CD4-positive, alpha-beta T cell (primary cell): ENCODE measurements around the gene HMHB1. TPM values are rescaled to one million over a fixed set of nuclear protein-coding genes. Genes with fewer than 3 reads are reported as not detected.
A peak's percentile ranks its signal among the peaks of the same experiment; 100 is the strongest.

Experiments used
- ATAC-seq: fragments of 200-7000 bp; cut with Tn5 transposase; one replicate; pipeline ENCODE4 v1.10.0; 2022; ENCODE audit warnings: mild to moderate bottlenecking; ENCODE audit not compliant: poor library complexity
- CTCF ChIA-PET: fragments of 350-600 bp; sonication (Branson Sonifier 250); formaldehyde crosslinking; loops from one replicate; lab custom pipeline; 2021; ENCODE audit warnings: antibody characterized with exemption, inconsistent platforms; lab: Charles Lee
- POLR2A ChIA-PET: fragments of 350-600 bp; sonication (Branson Sonifier 250); formaldehyde crosslinking; loops from one replicate; lab custom pipeline; 2021; ENCODE audit warnings: antibody characterized with exemption, inconsistent platforms; lab: Charles Lee
- DNase-seq, 14 experiments: peaks; one replicate each; pipeline ENCODE4 v3.0.0-alpha.2; 2013 to 2020; ENCODE audit warnings: mixed read lengths in 2 of 14
- H3K27ac ChIP-seq, 2 donors: one replicate each; pipeline versions ENCODE4 v1.5.1 to v1.7.0; 2013; ENCODE audit warnings: low read length in 2 of 2, low read depth in 1 of 2, mild to moderate bottlenecking in 1 of 2
- H3K27me3 ChIP-seq, 2 experiments: 1 replicate in 1 of 2; 2 replicates in 1 of 2; pipeline versions ENCODE4 v1.6.1 to v1.7.0; 2013; ENCODE audit warnings: low read length in 2 of 2, control low read depth in 1 of 2, mild to moderate bottlenecking in 1 of 2, moderate library complexity in 1 of 2; ENCODE audit not compliant: insufficient read depth in 2 of 2, control insufficient read depth in 1 of 2
- H3K36me3 ChIP-seq: one replicate; pipeline ENCODE4 v1.6.1; 2013; ENCODE audit warnings: low read length, control low read depth; ENCODE audit not compliant: insufficient read depth
- H3K4me1 ChIP-seq: one replicate; pipeline ENCODE4 v1.6.1; 2013; ENCODE audit warnings: low read length, control low read depth; ENCODE audit not compliant: insufficient read depth
- H3K4me3 ChIP-seq: one replicate; pipeline ENCODE4 v1.5.1; 2013; ENCODE audit warnings: mild to moderate bottlenecking, low read length, moderate library complexity
- H3K9me3 ChIP-seq, 2 experiments: 1 replicate in 1 of 2; 2 replicates in 1 of 2; pipeline versions ENCODE4 v1.6.1 to v1.7.0; 2013; ENCODE audit warnings: low read length in 2 of 2, mild to moderate bottlenecking in 2 of 2, control low read depth in 1 of 2, moderate library complexity in 1 of 2; ENCODE audit not compliant: control insufficient read depth in 1 of 2, insufficient read depth in 1 of 2
- H3K27ac Mint-ChIP-seq: one replicate; pipeline ENCODE4 v1.8.0; 2020; ENCODE audit warnings: mixed read lengths
- H3K27me3 Mint-ChIP-seq: one replicate; pipeline ENCODE4 v1.8.0; 2021; ENCODE audit warnings: mixed read lengths
- H3K36me3 Mint-ChIP-seq: one replicate; pipeline ENCODE4 v1.8.0; 2021; ENCODE audit warnings: low read depth, mixed read lengths
- H3K4me1 Mint-ChIP-seq: one replicate; pipeline ENCODE4 v1.8.0; 2021; ENCODE audit warnings: low read depth, mixed read lengths
- H3K4me3 Mint-ChIP-seq: one replicate; pipeline ENCODE4 v1.8.0; 2020; ENCODE audit warnings: mild to moderate bottlenecking, mixed read lengths
- H3K9me3 Mint-ChIP-seq: one replicate; pipeline ENCODE4 v1.8.0; 2020; ENCODE audit warnings: mixed read lengths
- intact Hi-C, 2 experiments: fragments of 100-400 bp; cut with DNase I in 1 of 2; cut with micrococcal nuclease in 1 of 2; formaldehyde crosslinking; loops; one replicate each; pipeline versions ENCODE4 v1.15.1 to v1.9.0; 2023 to 2025; cut with DNase I, micrococcal nuclease
- total RNA-seq, 174 experiments: library from RNA in 2 of 174; stranded (reverse) in 2 of 174; gene quantifications; one replicate each; pipeline ENCODE4 v1.2.3 and lab custom pipeline; 2021 to 2026
- TF ChIP-seq, protein P1 (sequence below): fragments of 200-600 bp; IDR thresholded peaks from one replicate; pipeline ENCODE4 v1.8.0; 2022; ENCODE audit warnings: antibody characterized with exemption, mild to moderate bottlenecking

Gene HMHB1
- total RNA-seq, 2 experiments from 2014 or later: not detected

DNA sequence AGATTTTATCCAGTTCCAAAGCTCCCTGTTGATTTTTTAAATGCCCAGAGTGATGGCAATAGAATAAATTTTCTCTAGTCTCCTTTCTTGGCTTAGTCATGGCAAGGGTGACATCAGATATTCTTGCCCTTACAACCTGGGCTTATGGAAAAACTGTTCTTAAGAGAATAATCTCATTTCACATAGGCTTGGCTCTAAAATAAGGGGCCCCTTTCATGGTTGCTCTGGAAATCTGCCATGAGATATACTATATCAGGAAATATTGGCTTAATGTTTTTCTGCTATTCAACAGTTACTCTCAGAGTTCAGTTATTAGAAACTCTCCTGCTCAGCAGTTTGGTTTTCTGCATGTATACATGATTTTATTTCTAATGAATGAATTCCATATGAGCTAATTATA is 7.8 kb downstream of the HMHB1 start:
- no peaks in the 10 kb centered on the region for H3K36me3 Mint-ChIP-seq
- H3K27ac ChIP-seq: no peak overlapping the region
- H3K9me3 ChIP-seq: no peaks in the 10 kb centered on the region
- no peaks in the 10 kb centered on the region for H3K9me3 Mint-ChIP-seq
- H3K27ac Mint-ChIP-seq: no peak overlapping the region
- no peaks in the 10 kb centered on the region for H3K36me3 ChIP-seq
- CTCF ChIA-PET: no interaction called here
- H3K4me3 Mint-ChIP-seq: no peak overlapping the region
- H3K27me3 Mint-ChIP-seq: peaks cover 4% of the 10 kb centered on the region
- intact Hi-C loops: loop anchor here (5.0 to 10.0 kb wide), 4 partner anchors 515 to 1105 kb away; no protein-coding TSS in a partner anchor
- H3K27me3 ChIP-seq: no peaks in the 10 kb centered on the region
- POLR2A ChIA-PET: no interaction called here
- H3K4me1 ChIP-seq: no peaks in the 10 kb centered on the region
- DNase-seq (no peak), ATAC-seq (no peak)
- TF ChIP-seq, protein P1, sequence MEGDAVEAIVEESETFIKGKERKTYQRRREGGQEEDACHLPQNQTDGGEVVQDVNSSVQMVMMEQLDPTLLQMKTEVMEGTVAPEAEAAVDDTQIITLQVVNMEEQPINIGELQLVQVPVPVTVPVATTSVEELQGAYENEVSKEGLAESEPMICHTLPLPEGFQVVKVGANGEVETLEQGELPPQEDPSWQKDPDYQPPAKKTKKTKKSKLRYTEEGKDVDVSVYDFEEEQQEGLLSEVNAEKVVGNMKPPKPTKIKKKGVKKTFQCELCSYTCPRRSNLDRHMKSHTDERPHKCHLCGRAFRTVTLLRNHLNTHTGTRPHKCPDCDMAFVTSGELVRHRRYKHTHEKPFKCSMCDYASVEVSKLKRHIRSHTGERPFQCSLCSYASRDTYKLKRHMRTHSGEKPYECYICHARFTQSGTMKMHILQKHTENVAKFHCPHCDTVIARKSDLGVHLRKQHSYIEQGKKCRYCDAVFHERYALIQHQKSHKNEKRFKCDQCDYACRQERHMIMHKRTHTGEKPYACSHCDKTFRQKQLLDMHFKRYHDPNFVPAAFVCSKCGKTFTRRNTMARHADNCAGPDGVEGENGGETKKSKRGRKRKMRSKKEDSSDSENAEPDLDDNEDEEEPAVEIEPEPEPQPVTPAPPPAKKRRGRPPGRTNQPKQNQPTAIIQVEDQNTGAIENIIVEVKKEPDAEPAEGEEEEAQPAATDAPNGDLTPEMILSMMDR: no peak
- H3K4me1 Mint-ChIP-seq: no peaks in the 10 kb centered on the region
- no peak overlapping the region for H3K4me3 ChIP-seq

DNA sequence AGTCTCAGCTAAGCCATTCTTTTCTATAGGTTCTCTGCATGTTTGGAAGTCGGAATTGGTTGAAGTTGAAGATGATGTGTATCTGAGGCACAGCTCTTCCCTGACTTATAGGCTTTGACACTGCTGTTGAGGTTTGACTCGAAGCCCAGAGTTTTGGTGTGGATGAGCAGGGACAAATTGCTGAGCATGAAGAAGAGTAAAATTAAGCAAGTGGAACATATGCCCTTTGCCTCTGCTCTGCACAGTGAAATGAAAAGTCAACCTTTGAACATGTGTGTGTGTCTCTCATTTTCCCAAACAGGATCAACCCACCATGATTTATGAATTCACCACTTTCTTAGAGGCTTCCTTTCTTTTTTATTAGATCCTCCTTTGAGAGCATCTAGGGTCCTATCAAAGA is 8.5 kb downstream of the HMHB1 start:
- peaks cover 4% of the 10 kb centered on the region for H3K27me3 Mint-ChIP-seq
- no peak overlapping the region for H3K27ac ChIP-seq
- H3K36me3 Mint-ChIP-seq: no peaks in the 10 kb centered on the region
- H3K9me3 ChIP-seq: no peaks in the 10 kb centered on the region
- no peaks in the 10 kb centered on the region for H3K36me3 ChIP-seq
- H3K4me3 ChIP-seq: no peak overlapping the region
- H3K9me3 Mint-ChIP-seq: no peaks in the 10 kb centered on the region
- no peaks in the 10 kb centered on the region for H3K4me1 Mint-ChIP-seq
- intact Hi-C loops: loop anchor here (5.0 to 10.0 kb wide), 4 partner anchors 516 to 1106 kb away; no protein-coding TSS in a partner anchor
- TF ChIP-seq, protein P1: no peak
- ChIA-PET POLR2A (no interaction called here), CTCF (interaction anchor here (0.7 kb wide), 1 partner anchor 804 kb away, joined by 3 read pairs; no protein-coding TSS in a partner anchor)
- no peak for ATAC-seq
- H3K4me1 ChIP-seq: peaks cover 2% of the 10 kb centered on the region
- no peaks in the 10 kb centered on the region for H3K27me3 ChIP-seq
- H3K4me3 Mint-ChIP-seq: no peak overlapping the region
- DNase-seq: no peak
- no peak overlapping the region for H3K27ac Mint-ChIP-seq

DNA sequence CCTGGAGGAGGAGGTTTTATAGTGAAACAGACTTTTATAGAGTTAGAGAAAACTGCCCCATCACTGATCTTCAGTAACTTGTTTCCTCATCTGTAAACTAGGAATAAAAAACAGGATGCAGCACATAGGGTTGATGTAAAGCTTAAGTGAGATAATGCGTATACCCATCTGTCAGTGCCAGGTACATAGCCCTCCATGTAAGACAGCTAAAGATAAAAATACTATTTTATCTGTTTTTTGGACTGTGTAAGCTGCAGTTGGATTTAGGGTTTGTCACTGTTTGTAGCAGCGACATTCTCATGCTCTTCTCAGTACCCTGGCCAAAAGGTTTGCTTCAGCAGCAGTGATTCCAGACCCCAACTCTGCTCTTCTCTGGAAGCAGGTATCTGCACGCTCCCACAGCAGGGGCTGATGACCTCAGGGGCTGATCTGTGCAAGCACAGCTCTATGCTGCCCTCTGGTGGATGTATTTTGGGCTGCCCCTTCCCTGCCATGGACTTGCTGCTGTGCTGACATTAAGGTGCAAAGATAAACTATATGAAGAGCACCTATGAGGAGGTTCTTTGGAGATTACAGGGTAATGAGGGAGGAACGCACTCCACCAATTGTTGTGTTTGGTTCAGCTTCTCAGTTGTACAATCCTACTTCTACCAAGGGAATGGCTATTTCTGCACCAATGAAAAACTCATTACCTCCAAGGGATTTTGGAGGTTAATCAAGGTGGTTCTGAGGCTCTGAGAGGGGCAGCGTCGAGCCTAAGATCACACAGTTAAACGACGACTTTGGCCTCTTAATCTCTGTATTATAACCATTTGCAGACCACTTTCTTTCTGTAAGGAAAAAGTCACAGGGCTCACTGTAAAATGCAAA is 13.1 kb downstream of the HMHB1 start:
- peak; percentile 75 to 91 (median 82) for DNase-seq
- no peak overlapping the region for H3K27ac ChIP-seq
- H3K36me3 ChIP-seq: no peaks in the 10 kb centered on the region
- H3K36me3 Mint-ChIP-seq: no peaks in the 10 kb centered on the region
- H3K4me1 Mint-ChIP-seq: peaks cover 17% of the 10 kb centered on the region
- H3K27me3 ChIP-seq: no peaks in the 10 kb centered on the region
- H3K4me3 ChIP-seq: no peak overlapping the region
- no peak overlapping the region for H3K27ac Mint-ChIP-seq
- no peaks in the 10 kb centered on the region for H3K9me3 ChIP-seq
- intact Hi-C loops: loop anchor here (1.0 to 10.0 kb wide), 13 partner anchors 368 to 1110 kb away; partner anchors contain the start of gene NR3C1 (in 1 of the 2)
- peak; percentile 94 for ATAC-seq
- H3K9me3 Mint-ChIP-seq: no peaks in the 10 kb centered on the region
- CTCF ChIA-PET: interaction anchor here (0.6 to 1.9 kb wide), 16 partner anchors 8 to 1169 kb away, joined by 3 to 7 read pairs (median 3); no protein-coding TSS in a partner anchor
- H3K4me3 Mint-ChIP-seq: no peak overlapping the region
- H3K4me1 ChIP-seq: peaks cover 13% of the 10 kb centered on the region
- H3K27me3 Mint-ChIP-seq: peaks cover 4% of the 10 kb centered on the region
- POLR2A ChIA-PET: interaction anchor here (0.9 to 2.3 kb wide), 2 partner anchors 363 to 823 kb away, joined by 3 to 9 read pairs; no protein-coding TSS in a partner anchor
- TF ChIP-seq, protein P1: peak; percentile 86
